ENCODE data around the gene CNGB1.

The CNGB1 gene

GRCh38 chr16:57947261-57947660 lies 23.7 kb downstream of the CNGB1 start:
- Histone ChIP-seq H3K9me3 (ENCODE audit: low read length) (no peaks in the 10 kb centered on the region), H3K4me2 (ENCODE audit: low read length) (no peak overlapping the region), H4K20me1 (ENCODE audit: insufficient read depth, low read length) (no peaks in the 10 kb centered on the region), H3K79me2 (ENCODE audit: insufficient read depth, low read length) (no peaks in the 10 kb centered on the region), H3K27me3 (ENCODE audit: insufficient read depth, low read length) (no peaks in the 10 kb centered on the region; the same call in 1 of the 2 replicates), H3K27ac (ENCODE audit: low read depth, low read length, poor library complexity, severe bottlenecking) (no peak overlapping the region), H2AFZ (ENCODE audit: low read length) (no peak overlapping the region), H3K9ac (ENCODE audit: low read length) (no peak overlapping the region), H3K9me2 (ENCODE audit: low read depth, low read length) (no peaks in the 10 kb centered on the region), H3K36me3 (ENCODE audit: insufficient read depth, low read length) (no peaks in the 10 kb centered on the region), H3K4me1 (ENCODE audit: insufficient read depth, low read length, severe bottlenecking) (no peaks in the 10 kb centered on the region), H3K4me3 (ENCODE audit: low read depth, low read length, poor library complexity, severe bottlenecking) (no peak overlapping the region), H3F3A (ENCODE audit: insufficient read depth, low read length) (no peaks in the 10 kb centered on the region)
- TF ChIP-seq CTCF (IDR thresholded peaks at IDR 0.05; ENCODE audit: low read length) (no peak), EZH2 (IDR thresholded peaks at IDR 0.05; ENCODE audit: borderline replicate concordance, low read length) (no peak)

- H3K27me3 ChIP-seq (ENCODE audit: insufficient read depth, low read length), result no peaks in the 10 kb centered on the region; the same call in 1 of the 2 replicates
- H3F3A ChIP-seq (ENCODE audit: insufficient read depth, low read length), result no peaks in the 10 kb centered on the region
- H3K9me2 ChIP-seq (ENCODE audit: low read depth, low read length), result no peaks in the 10 kb centered on the region
- H3K4me1 ChIP-seq (ENCODE audit: insufficient read depth, low read length, severe bottlenecking), result no peaks in the 10 kb centered on the region
- H3K27ac ChIP-seq (ENCODE audit: low read depth, low read length, poor library complexity, severe bottlenecking), result no peak overlapping the region
- no peak overlapping the region for H3K9ac ChIP-seq (ENCODE audit: low read length)
- H3K79me2 ChIP-seq (ENCODE audit: insufficient read depth, low read length), result no peaks in the 10 kb centered on the region
- no peaks in the 10 kb centered on the region for H3K9me3 ChIP-seq (ENCODE audit: low read length)
- H2AFZ ChIP-seq (ENCODE audit: low read length), result no peak overlapping the region
- no peak overlapping the region for H3K4me2 ChIP-seq (ENCODE audit: low read length)
- H4K20me1 ChIP-seq (ENCODE audit: insufficient read depth, low read length), result no peaks in the 10 kb centered on the region
- H3K36me3 ChIP-seq (ENCODE audit: insufficient read depth, low read length), result no peaks in the 10 kb centered on the region
- no peak overlapping the region for H3K4me3 ChIP-seq (ENCODE audit: low read depth, low read length, poor library complexity, severe bottlenecking)
- TF ChIP-seq CTCF (IDR thresholded peaks at IDR 0.05; ENCODE audit: low read length) (no peak), EZH2 (IDR thresholded peaks at IDR 0.05; ENCODE audit: borderline replicate concordance, low read length) (no peak)
Measured at GRCh38 chr16:57946181-57946801, 24.6 kb downstream of the CNGB1 start.

- Histone ChIP-seq H3K27me3 (ENCODE audit: insufficient read depth, low read length) (no peaks in the 10 kb centered on the region; the same call in 1 of the 2 replicates), H3K36me3 (ENCODE audit: insufficient read depth, low read length) (no peaks in the 10 kb centered on the region), H3K79me2 (ENCODE audit: insufficient read depth, low read length) (no peaks in the 10 kb centered on the region), H3K9me3 (ENCODE audit: low read length) (no peaks in the 10 kb centered on the region), H3F3A (ENCODE audit: insufficient read depth, low read length) (no peaks in the 10 kb centered on the region), H3K4me1 (ENCODE audit: insufficient read depth, low read length, severe bottlenecking) (no peaks in the 10 kb centered on the region), H4K20me1 (ENCODE audit: insufficient read depth, low read length) (no peaks in the 10 kb centered on the region), H3K4me3 (ENCODE audit: low read depth, low read length, poor library complexity, severe bottlenecking) (no peak overlapping the region), H3K4me2 (ENCODE audit: low read length) (no peak overlapping the region), H3K9ac (ENCODE audit: low read length) (no peak overlapping the region), H3K27ac (ENCODE audit: low read depth, low read length, poor library complexity, severe bottlenecking) (no peak overlapping the region), H3K9me2 (ENCODE audit: low read depth, low read length) (no peaks in the 10 kb centered on the region), H2AFZ (ENCODE audit: low read length) (no peak overlapping the region)
- TF ChIP-seq CTCF (IDR thresholded peaks at IDR 0.05; ENCODE audit: low read length) (no peak), EZH2 (IDR thresholded peaks at IDR 0.05; ENCODE audit: borderline replicate concordance, low read length) (no peak)
Measured at GRCh38 chr16:57945740-57946138, 25.2 kb downstream of the CNGB1 start.

Measured in OCI-LY1 (cell line).